GM19238 (cell line): ENCODE measurements around the gene SLC29A1.
"Not testable (repeated sequence)": the region's sequence is repeated elsewhere in the genome, so short reads cannot be mapped to it uniquely, and the experiment has no call there.

Source experiments
- DNase-seq: peaks from one replicate; pipeline ENCODE4 v3.0.0; 2011; ENCODE audit warnings: low spot score; ENCODE audit not compliant: insufficient read length

SLC29A1 gene

DNA sequence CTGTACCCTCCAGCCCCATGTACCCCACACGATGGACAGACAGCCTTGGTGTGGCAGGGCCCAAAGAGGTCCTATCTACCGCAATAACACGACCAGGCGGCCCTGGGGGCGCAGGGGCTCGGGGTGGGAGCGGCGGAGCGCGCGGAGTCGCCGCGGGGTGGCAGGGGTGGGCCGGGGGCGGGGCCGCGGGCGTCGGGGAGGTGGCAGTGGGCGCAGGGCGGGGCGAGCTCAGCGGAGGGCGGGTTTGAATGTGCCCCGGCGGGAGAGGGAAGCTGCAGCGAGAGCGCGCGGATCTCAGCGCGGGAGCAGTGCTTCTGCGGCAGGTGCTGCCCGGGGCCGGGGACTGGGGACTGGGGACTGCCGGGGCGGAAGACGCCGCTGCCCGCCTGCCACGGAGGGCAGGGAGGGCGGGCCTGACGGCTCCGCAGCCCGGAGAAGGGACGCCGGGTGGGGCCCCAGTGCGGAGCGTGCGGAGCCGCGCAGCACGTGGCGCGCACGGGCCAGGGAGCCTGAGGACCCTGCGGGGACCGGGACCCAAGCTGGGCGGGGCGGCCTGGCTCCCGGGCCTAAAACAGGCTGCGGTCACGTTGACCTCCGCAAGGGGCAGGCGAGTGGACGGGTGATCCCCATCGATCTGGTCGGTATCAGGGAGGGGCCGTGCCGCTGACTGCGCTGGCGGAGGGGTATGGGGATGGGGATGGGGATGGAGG is at the start of gene SLC29A1:
TSS of gene SLC29A1 (plus strand) at position 277 of the 710 bp plus-strand sequence. CDS start 3,719 bp downstream, outside the sequence.
- DNase-seq: peak; percentile 93

DNA sequence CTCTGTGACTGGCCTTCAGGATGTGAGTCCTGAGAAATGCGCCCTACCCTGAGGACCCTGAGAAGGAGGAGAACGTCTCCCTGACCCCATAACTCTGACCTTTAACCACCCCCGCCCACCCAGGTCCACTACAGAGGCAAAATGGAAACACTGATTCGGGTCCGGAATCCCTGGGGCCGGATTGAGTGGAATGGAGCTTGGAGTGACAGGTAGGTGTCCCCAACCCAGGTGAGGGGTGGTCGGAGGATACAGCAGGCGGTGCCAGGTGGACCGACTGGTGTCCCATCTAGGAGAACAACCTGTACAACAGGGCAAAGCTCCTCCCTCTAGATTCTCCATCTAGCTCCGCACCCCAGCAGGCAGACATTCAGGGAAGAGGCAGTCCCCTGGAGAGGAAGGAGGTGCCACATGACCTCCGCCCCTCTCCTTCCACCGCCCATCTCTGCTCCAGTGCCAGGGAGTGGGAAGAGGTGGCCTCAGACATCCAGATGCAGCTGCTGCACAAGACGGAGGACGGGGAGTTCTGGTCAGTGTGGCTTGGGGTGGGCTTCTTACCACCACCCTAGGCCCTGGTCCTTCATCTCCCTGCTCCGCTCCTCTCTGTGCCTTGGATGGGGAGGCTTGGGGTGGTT is 47.1 kb upstream of the SLC29A1 start:
- no peak for DNase-seq

DNA sequence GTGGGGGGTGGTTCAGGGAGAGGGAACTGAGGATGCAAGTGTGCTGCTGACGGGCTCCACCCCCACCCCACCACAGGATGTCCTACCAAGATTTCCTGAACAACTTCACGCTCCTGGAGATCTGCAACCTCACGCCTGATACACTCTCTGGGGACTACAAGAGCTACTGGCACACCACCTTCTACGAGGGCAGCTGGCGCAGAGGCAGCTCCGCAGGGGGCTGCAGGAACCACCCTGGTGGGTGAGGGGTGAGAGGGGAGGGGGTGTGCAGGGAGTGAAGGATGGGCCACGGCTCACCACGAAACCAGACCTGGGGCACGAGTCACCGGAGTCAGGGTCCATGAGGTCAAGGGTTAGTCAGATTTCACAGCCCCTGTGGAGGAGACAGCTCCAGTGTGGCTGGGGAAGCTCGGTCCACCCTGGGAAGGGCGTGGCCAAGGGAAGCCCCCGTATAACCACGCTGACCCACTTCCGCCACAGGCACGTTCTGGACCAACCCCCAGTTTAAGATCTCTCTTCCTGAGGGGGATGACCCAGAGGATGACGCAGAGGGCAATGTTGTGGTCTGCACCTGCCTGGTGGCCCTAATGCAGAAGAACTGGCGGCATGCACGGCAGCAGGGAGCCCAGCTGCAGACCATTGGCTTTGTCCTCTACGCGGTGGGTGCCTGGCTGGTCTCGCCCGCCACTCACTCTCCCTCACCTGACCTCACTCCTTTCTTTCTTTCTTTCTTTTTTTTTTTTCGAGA is 46.5 kb upstream of the SLC29A1 start:
- DNase-seq: peak; percentile 60

DNA sequence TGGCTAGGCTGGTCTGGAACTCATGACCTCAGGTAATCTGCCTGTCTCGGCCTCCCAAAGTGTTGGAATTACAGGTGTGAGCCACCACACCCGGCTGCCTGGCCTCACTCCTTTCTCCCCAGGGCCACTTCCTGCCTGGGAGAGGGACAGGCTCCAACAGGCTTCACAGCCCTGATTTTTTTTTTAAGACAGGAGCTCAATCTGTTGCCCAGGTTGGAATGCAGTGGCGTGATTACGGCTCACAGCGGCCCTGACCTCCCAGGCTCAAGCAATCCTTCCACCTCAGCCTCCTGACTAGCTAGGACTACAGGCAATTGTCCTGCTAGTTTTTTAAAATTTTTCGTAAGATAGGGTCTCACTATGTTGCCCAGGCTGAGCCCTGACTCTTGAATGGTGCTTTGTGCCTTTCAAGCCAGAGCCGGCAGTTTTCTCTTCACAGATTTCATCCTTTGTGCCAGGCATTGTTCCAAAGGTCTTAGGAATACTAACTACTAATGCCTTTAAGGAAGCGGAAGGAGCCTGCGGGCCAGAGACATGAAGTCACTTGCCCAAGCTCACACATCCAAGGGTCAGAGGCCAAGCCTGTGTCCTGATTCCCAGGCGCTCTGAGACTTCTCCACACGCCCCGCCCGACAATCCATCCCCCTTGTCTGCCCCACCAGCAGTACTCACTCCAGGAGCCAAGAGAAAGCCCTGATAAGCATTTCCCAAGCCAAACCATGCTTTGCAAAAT is 45.5 kb upstream of the SLC29A1 start:
- DNase-seq: no peak

DNA sequence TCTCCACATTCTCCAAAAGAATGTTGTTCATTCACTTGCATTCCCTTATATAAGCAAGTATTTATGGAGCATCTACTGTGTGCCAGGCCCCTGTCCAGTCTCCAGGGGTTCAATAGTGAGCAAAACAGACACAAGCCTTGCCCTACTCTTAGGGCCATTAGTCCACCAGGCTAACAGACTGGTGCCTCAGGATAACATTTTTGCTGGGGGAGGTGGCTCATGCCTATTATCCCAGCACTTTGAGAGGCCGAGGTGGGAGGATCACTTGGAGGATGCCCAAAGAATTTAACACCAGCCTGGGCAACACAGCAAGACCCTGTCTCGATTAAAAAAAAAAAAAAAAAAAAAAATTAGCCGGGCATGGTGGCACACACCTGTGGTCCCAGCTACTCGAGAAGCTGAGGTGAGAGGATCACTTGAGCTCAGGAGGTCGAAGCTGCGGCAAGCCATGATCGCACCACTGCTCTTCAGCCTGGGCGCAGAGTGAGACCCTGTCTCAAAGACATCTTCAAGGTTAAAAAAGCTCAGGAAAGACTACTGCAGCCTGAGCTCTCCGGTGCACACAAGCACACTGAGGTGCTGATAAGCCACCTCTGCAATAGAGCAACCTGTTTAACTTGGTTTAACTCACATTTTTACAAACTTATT is 44.8 kb upstream of the SLC29A1 start:
- DNase-seq: no peak

DNA sequence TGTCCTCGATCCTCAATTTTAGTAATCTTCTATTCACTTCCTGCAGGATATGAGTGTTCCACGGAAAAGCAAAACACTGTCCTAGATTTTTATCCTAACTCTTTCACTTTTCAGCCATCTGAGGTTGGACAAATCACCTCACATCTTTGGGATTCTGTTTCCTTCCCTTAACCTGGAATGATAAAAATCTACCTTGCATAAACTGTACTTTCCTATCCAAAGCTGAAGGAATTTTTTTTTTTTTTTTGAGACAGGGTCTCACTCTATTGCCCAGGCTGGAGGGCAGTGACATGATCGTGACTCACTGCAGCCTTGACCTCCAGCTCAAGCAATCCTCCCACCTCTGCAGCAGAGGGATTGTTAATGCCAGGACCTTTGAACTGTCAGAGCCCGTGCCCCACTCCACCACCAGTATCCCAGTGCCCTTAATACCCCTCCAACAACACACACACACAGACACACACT is 44.3 kb upstream of the SLC29A1 start:
- no peak for DNase-seq

DNA sequence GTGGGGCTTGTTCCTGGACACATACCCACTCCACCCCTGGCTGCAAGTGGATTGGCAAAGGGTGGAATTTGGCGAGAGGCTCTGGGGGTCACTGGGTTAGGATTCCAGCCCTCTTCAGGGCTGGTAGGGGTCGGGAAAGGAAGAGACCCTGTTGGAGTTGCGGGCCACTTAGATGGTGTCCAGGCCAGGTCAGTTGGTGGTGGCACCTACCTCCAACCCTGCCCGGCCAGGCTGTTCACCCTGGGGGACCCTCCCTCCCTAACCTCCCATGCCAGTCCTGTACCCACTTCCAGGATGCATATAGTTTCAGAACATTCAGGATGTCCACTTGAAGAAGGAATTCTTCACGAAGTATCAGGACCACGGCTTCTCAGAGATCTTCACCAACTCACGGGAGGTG is 43.7 kb upstream of the SLC29A1 start:
- no peak for DNase-seq

DNA sequence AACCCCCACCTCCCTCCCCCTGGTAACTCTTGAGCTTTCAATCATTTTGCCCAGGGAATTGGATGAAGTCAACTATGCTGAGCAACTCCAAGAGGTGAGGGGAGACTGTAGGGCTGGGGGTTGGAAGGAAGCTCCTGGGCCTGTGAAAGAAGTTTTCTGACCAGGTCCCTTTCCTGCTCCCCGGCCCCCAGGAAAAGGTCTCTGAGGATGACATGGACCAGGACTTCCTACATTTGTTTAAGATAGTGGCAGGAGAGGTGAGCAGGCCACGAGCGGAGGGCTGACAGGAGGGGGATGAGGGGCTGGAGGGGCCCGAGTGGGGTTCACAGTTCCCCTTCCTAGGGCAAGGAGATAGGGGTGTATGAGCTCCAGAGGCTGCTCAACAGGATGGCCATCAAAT is 43.0 kb upstream of the SLC29A1 start:
- no peak for DNase-seq

DNA sequence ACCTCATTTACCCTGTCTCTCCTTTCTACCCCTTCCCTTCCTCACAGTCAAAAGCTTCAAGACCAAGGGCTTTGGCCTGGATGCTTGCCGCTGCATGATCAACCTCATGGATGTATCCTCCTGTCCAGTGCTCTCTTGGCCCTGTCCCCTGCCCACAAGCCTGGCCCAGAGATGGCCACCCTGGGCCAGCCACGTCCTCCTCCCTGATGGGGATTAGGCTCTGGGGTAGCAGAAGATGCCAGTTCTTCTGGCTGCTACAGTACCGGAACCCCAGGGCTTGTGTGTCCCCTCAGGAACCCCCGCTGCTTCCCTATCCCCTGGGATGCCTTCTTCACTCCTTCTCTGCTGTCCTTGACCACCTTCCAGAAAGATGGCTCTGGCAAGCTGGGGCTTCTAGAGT is 42.5 kb upstream of the SLC29A1 start:
- no peak for DNase-seq

DNA sequence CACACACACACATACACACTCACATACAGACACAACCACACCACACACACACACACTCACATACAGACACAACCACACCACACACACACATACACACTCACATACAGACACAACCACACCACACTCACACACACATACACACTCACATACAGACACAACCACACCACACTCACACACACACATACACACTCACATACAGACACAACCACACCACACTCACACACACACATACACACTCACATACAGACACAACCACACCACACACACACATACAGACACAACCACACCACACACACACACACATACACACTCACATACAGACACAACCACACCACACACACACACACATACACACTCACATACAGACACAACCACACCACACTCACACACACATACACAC is 41.6 kb upstream of the SLC29A1 start:
- not testable (repeated sequence) for DNase-seq

DNA sequence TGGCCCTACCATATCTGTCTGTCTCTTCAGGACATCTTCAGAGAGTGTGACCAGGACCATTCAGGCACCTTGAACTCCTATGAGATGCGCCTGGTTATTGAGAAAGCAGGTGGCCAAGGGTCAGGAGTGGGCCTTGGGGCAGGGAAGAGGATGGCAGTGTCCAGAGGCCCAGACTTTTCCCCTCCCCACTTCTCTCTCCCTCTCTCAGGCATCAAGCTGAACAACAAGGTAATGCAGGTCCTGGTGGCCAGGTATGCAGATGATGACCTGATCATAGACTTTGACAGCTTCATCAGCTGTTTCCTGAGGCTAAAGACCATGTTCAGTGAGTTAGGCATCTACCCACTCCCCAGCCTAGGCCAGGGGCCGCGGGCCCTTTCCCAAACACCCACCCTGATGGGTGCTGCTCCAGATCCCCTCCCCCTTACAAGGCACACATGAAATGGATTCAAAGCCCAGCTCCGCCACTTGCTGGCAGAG is 40.4 kb upstream of the SLC29A1 start:
- DNase-seq: no peak

DNA sequence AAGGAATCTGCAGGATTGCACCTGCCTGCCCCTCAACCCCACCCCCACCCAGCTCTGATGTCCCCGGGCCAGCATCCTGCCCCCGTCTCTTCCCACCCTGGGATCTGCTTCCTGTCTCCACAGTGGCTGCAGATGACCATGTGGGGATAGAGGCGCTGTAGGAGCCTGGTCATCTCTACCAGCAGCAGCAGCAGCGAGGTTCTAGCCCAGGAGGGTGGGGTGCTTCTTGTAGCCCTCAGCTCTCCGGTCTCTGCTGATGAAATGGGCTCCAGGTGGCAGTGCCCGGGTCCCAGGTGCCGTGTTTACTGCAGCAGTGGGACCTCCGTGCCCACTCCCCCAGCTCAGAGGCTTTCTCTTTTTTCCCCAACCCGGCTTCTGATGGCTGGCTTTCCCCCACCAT is 39.6 kb upstream of the SLC29A1 start:
- DNase-seq: no peak

DNA sequence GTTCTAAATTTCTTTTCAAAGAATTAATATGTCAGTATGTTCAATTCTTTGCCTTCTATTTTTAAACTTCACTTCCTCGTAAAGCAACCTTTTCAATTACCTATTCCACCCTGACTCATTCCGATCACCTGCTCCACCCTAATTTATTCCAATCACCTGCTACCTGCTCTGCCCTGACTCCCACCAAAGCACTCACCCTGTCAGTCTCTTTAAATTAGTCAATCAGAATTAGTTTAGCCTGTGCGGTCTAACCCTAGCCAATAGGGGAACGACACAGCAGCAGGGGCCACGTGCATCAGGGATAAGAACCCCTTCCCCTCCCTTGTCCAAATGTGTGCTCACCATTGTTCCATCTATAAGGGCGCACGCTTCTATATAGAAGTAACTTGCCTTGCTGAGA is 38.0 kb upstream of the SLC29A1 start:
- DNase-seq: not testable (repeated sequence)

DNA sequence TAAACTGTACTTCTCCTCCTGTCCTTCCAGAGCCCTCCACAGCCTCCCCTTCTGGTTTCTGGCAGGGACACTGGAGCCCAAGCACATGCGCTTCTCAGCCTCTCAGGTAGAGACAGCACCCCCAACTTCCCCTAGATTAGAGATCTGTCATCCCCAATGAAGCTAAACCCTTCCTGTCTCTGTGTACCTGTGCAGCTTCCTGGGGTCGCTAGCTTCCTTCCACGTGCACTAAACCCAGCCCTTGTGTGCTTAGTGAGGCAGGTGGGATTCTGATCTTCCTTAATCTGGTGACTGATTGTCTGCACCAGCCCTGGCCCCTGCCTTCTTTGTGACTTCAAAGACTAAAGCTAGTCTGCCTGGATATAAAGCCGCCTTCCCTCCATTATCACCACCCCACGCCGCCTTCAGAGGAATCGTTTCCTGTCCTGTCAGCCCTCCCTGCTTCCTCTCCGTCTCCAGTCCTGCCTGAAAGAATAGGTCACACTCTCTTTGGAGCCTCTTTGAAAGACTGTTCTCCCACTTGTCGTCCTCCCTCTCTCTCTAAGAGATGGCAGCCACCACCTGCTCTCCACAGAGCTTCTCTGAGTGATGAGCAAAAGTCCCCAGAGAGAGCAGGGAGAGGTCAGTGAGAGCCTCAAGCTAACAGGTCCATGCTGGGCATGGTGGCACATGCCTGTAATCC is 37.3 kb upstream of the SLC29A1 start:
- no peak for DNase-seq

DNA sequence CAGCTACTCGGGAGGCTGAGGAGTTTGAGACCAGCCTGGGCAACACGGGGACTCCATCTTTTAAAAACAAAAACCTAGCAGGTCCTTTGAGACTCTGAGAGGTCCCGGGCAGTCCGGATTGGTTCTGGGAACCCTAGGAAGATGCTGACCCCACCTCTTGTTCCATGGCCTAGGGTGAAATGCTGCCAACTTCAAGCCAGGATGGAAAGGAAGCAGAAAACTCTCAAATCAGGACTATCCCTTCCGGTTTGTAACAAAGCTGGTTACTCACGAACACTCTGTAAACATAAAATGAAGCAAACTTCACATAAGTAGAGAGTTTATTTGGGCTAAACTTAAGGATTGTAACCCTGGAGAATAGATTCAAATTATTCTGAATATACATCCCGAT is 36.8 kb upstream of the SLC29A1 start:
- no peak for DNase-seq

DNA sequence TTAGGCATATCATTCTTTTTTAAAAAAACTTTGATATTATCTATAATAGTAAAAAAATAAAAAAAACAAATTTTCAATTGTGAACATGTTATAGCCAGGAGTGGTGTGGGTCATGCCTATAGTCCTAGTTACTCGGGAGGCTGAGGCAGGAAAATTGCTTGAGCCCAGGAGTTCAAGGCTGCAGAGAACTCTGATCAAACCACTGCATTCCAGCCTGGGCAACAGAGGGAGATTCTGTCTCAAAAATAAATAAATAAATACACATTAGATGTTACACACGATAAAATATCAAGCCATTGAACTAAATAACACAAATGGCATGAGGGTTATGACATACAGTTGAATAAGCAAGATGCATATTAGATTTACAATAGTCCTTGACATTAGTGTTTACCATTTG is 34.6 kb upstream of the SLC29A1 start:
- DNase-seq: no peak

DNA sequence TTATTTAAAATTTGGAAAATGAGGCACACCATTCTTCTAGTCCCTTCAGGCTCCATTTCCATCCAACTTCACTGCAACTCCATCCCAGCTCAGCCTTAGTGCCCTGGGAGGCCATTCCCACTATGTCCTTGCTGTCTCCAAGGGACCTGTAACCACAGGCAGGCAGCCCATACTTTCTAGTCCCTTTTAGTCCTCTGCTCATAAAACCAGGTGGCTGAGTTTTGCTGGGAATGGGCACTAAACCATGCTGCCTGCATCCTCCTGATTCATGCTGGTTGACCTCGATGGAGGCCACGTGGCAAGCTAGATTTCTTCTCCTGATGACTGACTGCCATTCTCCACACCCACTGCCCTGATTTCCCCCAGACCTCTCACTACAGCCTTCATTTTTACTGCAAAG is 34.1 kb upstream of the SLC29A1 start:
- DNase-seq: no peak

DNA sequence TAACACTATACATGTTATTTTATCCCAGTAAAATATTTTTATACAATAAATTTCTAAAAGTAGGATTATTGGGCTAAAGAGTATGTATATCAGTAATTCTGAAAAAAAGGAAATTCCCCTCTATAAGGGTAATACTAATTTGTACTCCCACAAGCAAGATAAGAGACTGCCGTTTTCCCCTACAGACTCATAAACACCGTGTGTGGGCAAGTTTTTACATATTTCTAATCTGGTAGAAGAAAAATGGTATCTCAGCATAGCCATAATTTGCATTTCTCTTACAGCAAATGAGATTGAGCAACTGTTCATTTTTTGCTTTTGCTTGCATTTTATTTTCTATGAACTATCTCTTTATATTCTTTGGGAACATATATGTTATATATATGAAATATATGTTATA is 32.7 kb upstream of the SLC29A1 start:
- no peak for DNase-seq

DNA sequence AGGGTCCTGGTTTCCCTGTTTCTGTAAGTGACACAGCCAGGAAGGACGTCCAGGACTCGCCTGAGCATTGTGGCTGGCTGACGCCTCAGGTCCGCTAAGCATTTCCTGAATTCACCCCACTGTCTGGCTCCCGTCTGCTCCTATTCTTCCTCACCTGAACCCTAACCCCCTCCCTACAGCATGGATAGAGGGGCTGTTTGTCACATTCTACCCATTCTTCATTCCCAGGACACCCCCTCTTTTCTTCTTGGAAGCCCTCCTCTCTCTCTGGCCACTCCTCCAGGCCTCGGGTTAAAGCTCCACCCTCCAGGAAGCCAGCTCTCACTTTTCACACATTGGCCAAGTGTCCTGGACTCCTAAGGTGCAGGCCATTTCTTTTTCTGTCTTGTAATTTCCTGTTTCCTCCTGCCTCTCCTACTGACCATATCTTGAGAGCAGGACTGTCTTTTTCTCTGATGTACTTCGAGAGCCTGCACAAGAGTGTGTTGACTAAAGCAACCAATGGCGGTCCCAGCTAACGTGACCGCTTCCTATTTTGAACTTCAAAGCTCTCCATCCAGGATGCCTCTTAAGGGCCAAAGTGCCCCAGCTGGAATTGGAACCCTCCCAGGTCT is 30.9 kb upstream of the SLC29A1 start:
- no peak for DNase-seq

DNA sequence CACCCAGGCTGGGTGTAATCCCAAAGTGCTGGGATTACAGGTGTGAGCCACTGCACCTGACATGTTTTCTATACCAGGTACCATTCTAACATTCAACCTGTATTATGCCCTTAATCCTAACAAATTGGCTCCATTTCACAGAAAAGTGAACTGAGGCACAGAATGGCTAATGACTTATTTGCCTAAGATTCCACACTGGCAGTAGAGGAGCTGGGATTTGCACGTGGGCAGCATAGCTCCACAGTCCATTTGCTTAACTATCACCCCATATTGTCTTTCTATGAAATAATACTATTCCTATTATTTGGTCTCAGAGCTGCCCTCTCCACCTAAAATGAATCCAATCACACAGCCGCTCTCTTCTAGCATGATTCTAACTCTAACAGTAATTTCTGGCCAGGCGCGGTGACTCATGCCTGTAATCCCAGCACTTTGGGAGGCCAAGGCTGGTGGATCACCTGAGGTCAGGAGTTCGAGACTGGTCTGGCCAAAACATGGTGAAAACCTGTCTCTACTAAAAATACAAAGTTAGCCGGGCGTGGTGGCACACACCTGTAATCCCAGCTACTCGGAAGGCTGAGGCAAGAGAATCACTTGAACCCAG is 30.0 kb upstream of the SLC29A1 start:
- no peak for DNase-seq
